HG03460 (cell line): Measurements from ENCODE around the gene RFTN1.
A peak's percentile ranks its signal among the peaks of the same experiment; 100 is the strongest.

Source experiments
- ATAC-seq: cut with Tn5 transposase; IDR thresholded peaks from one replicate; pipeline ENCODE4 v1.9.1; 2021; ENCODE audit not compliant: unreplicated experiment

Gene RFTN1

DNA sequence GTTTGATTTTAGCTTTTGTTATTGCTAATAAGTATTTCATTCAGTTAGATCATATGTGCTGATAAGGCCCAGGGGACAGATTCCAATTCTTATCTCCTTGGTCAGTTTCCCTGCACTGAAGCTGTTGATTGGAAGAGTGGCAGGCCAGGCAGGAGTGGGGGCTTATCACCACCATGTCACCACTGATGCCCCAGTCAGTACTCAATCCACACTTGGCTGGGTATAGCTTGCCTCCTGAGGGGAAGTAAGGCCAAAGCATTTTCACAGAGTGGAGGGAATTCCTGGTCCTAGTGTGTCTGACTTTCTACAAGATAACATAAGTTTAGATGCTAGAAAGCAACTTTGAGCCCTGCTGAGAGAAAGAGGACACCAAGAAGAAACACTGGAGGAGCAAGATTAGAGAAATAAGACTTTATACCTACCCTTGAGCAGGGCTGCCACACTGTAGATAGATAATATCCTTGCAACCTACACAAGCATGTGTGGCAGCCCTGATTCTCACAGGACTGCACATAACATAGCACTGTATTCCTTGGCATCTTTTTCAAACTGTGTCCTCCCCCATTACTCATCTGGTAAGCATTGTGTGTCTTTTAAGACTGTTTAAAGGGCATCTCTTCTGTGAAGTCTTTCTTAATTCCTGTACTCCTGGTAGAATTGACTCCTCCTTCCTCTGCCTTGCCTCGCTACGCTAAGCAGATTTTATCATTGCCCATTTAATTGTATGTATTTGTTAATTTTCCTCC lies 224.2 kb downstream of the RFTN1 start:
- no peak for ATAC-seq

DNA sequence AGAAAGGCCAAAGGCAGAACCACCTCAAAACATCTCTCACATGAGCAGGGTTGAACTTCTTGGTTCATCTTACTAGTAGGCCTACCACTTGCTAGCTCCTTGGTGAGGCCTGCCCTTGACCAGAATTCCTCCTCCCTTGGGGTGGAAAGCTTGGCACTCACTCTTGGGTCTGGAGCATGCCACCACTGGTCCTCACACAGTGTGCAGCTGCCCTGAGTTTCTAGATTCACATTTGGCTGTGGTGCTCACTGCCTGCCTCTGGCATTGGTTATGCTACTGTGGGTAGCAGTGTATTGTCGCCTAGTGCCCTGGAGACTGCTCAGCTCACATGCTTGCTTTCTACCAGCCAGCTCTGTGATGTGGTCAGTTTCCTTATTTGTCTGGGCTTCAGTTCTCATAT lies 224.8 kb downstream of the RFTN1 start:
- ATAC-seq = no peak

DNA sequence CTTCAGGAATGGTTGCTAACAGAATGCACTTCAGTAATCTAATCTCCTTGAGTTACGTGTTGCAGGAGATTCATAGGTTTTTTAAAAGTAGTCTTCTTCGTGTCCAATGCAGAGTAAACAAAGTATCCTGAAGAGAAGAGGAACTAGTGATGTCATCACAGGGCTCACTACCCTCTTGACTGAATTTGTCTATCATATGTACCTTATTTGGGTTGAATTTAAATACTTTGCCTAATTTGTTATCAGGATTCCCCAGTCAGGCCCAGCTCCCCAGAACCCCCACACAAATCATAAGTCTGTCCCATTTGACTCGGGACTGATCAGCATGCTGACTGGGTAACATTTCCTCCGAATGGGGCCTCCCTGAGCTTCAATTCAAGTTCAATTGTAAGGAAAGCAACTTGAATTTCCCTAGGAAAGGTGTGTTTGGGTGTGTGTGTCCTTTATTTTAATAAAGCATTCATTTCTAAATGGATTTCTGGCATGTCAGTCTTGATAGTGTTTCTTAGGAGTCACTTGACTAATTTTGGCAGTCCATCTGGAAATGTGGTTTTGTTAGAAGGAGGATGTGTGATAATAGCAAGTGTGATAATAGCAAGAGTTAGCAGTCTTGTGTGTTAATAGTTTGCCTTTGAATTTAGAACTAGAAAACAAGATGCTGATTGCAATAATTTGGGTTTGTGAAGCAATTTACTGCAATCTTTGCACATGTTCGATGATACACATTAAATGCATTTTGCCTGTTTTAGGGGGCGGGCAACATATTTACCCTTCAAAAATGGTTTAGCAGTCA lies 226.6 kb downstream of the RFTN1 start:
- no peak for ATAC-seq

DNA sequence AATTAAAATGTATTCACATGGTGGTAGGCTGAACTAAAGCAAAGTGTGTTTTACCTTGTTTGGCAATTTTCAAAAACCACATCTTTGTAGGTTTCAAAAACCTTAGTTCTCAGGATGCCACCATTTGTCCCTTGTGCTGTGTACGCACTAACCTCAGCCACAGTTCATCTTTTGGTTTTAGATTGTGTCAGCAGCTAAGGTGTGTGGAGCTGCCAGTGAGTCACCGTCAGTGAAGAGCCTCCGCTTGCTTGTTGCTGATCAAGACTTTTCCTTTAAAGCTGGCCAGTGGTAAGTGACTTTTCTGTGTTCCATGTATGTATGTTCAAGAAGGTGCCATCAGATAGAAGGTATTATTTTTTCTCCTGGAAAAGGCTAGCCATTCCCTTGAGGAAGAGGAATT lies 227.3 kb downstream of the RFTN1 start:
- peak; percentile 70 for ATAC-seq

DNA sequence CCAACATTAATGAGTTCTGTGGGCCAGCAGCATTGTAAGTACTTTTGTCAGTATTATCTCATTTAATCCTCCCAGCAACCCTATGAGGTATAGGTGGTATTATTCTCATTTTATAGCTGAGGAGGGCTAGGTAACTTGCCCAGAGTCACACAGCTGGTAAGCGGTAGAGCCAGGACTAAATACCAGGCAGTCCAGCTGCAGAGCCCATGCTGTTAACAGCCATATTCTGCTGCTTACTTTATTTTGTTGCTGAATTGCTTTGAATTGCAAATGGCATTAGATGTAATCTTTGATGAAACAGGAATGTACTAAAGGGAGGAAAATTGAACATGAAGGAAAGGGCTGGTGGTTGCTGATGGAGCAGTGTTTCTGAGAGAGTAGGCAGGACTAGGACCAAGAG lies 228.9 kb downstream of the RFTN1 start:
- no peak for ATAC-seq

DNA sequence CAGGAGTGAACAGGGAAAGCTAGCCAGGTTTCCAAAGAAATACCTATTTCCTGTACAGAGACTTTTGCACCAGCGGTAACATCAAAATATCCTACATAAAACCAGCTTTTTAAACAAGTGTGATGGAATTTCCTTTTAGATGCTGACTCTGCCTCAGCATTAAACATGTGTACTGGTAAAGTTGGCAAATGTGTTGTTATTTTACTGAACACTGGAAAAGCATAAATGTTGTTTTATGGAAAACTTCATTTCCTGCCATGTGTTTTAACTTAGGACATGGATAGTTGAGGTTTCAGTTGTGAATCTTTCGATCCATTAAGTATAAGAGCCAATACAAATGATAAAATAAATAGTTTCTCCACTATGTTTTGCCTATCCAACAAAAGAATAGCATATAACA lies 232.8 kb downstream of the RFTN1 start:
- no peak for ATAC-seq

DNA sequence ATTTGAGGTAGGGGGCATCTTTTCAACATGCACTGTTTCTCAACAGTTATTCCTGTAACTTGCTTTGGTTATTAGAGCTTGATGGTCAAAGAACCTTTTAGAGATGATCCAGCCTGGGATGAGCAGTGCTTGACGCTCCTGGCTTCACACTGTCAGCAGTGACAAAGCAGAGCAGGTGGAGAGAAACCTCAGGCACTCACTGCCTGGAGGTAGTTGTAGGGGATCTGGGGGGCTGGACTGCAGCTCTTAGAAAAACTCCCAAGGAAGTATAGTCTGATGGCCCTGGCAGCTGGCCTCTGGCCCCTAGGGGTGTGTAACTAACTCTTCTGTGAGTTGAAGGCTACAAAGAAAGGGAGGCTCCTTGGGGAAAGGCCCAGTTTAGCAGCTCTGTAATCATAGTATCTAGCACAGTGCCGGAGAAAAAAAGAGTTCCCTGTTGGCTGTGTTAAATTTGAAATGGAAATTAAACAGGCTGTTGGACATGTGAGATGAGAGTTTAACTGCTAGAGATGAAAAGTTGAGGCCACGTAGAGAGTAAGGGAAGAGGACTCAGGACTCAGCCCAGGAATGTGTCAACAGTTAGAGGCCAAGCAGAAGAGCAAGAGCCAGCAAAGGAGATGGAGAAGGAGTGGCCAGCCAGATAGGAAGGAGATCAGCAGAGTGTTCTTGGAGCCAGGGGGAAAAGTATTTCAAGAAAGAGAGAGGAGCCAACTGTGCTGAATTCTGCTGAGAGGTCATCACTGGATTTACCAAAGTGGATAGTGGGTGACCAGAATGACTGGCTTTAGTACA lies 234.3 kb downstream of the RFTN1 start:
- no peak for ATAC-seq

DNA sequence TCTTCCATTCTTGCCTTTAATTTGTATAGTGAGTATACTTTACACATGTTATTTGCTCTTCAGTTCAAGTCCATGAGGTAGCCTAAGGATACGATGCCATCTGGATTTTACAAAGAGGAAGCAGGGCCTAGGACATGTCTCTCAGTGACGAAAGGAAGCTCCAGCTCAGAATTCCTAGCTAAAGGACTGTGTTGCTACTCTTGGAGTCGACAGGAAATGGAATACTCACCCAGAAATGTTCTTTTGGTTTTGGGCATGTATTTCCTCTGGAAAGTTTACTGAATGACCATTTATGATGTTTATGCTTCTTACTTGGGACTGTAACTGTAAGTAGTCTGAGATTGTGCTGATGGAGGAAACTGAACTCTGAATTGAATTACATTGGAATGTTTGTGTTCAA lies 236.0 kb downstream of the RFTN1 start:
- ATAC-seq = no peak

DNA sequence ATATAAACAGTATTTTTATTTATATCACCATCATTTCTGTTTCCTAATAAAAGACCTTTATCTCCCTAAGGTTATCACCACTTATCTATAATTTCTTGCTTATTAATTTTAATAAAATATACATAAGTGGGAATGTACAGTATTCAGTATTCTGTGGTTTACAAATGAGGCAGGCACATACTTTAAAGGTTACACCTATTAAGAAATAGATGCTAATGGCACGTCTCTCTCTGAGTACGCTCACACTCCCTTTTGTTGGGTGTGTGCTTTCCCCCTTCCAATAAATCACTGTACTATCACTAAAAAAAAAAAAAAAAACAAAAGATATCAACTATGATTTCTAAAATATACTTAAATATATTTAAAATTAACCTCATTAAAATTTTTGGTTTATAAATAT lies 239.6 kb downstream of the RFTN1 start:
- no peak for ATAC-seq

DNA sequence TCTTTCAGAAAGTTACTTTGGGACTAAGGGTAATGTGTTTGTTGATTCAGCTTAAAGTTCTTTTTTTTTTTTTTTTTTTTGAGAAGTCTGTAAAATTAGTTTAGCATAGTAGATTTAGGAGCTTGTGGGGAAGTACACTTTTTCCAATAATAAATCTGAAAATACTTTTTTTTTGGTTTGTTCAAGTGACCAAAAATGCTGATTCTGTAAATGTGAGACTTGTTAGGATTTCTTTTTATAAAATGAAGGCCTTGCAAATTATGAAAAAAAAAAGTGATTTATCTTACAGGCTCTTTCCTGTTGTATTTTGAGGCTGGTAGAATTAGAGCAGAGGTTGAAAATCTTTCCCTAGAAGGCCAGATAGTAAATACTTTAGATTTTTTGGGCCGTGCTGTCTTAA lies 240.9 kb downstream of the RFTN1 start:
- ATAC-seq = no peak

DNA sequence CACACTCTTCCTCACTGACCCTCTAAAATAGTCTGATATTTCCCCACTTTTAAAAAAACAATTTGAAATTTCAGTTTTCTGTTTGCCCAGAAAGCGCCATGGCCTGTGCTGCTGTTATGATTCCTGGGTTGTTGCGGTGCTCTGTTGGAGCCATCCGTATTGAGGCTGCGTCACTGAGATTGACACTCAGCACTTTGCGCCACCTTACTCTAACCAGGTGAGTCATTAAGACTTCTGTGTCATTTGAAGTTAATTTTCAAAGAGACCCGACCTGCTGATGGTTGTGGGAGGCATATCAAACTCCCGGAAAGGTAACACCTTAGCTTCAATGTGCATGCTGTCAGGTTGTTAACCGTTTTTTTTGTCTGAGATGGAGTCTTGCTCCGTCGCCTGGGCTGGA lies 242.6 kb downstream of the RFTN1 start:
- ATAC-seq = no peak

DNA sequence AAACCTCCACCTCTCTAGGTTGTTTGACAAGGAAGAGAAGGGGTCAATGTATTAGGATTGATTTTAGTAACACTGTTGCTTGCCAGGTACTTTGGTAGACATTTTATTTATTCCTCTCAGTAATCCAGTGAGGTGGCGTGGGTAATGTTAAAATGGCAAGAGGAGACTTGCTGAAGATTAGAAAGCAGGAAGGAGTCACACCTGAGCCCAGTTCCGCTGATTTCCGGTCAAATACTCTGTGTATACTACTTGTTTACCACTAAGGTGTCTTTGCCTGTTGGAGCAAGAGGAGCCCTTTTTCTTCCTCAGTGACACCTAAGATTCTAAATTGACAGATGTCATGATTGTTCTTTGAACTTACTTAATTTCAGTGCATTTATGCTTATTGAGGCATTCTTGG lies 246.8 kb downstream of the RFTN1 start:
- ATAC-seq = no peak
